B cell (primary cell): ENCODE measurements around the gene TTC23.

Experiments used
- EZH2 ChIP-seq: IDR thresholded peaks from 2 replicates; pipeline ENCODE4 v1.6.1; 2012; ENCODE audit warnings: borderline replicate concordance, low read depth, mild to moderate bottlenecking, moderate library complexity, low read length; ENCODE audit not compliant: insufficient read depth, poor library complexity, severe bottlenecking
- TF ChIP-seq, protein P1 (sequence below): fragments of 200-600 bp; IDR thresholded peaks from one replicate; pipeline ENCODE4 v1.8.0; 2022; ENCODE audit warnings: antibody characterized with exemption, mild to moderate bottlenecking

DNA sequence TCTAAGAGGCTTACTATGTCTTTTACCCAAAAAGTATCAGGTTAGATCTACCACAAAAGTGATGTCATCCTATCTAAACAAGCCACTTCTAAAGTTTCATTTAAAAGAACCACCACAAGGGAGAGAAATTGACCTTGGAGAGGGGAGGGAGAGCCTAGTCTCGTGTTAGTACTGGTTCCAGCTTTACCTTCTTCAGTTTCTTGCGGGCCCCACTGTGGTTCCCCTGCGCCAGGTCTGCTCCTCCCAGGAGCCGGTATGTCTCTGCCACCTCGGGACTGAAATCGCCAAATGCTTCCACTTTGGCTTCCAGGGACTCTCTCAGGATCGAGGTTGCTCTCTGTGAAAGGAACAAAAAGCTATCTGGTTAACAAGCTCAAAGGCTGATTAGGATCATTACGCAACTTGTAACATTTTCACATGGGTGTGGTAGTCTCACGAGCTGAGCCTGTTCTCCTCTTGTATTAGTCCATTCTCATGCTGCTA lies 93.4 kb downstream of the TTC23 start:
- TF ChIP-seq EZH2, result no peak
- TF ChIP-seq, protein P1, sequence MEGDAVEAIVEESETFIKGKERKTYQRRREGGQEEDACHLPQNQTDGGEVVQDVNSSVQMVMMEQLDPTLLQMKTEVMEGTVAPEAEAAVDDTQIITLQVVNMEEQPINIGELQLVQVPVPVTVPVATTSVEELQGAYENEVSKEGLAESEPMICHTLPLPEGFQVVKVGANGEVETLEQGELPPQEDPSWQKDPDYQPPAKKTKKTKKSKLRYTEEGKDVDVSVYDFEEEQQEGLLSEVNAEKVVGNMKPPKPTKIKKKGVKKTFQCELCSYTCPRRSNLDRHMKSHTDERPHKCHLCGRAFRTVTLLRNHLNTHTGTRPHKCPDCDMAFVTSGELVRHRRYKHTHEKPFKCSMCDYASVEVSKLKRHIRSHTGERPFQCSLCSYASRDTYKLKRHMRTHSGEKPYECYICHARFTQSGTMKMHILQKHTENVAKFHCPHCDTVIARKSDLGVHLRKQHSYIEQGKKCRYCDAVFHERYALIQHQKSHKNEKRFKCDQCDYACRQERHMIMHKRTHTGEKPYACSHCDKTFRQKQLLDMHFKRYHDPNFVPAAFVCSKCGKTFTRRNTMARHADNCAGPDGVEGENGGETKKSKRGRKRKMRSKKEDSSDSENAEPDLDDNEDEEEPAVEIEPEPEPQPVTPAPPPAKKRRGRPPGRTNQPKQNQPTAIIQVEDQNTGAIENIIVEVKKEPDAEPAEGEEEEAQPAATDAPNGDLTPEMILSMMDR, result no peak
